A549 (cell line): ENCODE results near the gene KIAA1755. TPM values are rescaled to one million over a fixed set of nuclear protein-coding genes. Genes with fewer than 3 reads are reported as not detected.

Experiments
- ATAC-seq, 2 experiments: fragments of 200-7000 bp in 1 of 2; fragments of >200 bp in 1 of 2; cut with Nextera tagmentation in 1 of 2; cut with Tn5 transposase in 1 of 2; 3 replicates each; pipeline versions ENCODE4 v1.8.0 to v1.9.1; 2018 to 2020; ENCODE audit warnings: mild to moderate bottlenecking in 1 of 2, moderate library complexity in 1 of 2
- CTCF ChIA-PET: fragments of 300-600 bp; sonication (Branson Sonifier 250); formaldehyde crosslinking; extraction: SDS; loops from one replicate; lab custom pipeline; 2021; ENCODE audit warnings: antibody characterized with exemption, inconsistent platforms; lab: Yijun Ruan, JAX
- POLR2A ChIA-PET: fragments of 350-600 bp; formaldehyde crosslinking; extraction: SDS; loops from one replicate; lab custom pipeline; 2021; ENCODE audit warnings: antibody characterized with exemption, inconsistent platforms; lab: Yijun Ruan, JAX
- DNase-seq, 2 experiments: peaks; one replicate each; pipeline versions ENCODE4 v3.0.0 to v3.0.0-alpha.2; 2011 to 2016; ENCODE audit warnings: low read depth in 1 of 2, low spot score in 1 of 2
- FAIRE-seq: peaks from 2 replicates; lab custom pipeline; 2011; peaks lifted over from hg19 to GRCh38; lab: Jason Lieb, UNC
- H3K27ac ChIP-seq, 2 experiments: fragments of >200 bp; sonication (Bioruptor Twin); formaldehyde crosslinking; 3 replicates each; pipeline ENCODE4 v1.5.1; 2016 to 2017
- H3K4me1 ChIP-seq: fragments of >200 bp; sonication (Bioruptor Twin); formaldehyde crosslinking; 3 replicates; pipeline ENCODE4 v1.6.1; 2016
- H3K4me2 ChIP-seq: fragments of >200 bp; sonication (Bioruptor Twin); formaldehyde crosslinking; 3 replicates; pipeline ENCODE4 v1.6.1; 2016
- H3K4me3 ChIP-seq: fragments of >200 bp; sonication (Bioruptor Twin); formaldehyde crosslinking; 3 replicates; pipeline ENCODE4 v1.5.1; 2016
- H3K9me3 ChIP-seq: fragments of >200 bp; sonication (Bioruptor Twin); formaldehyde crosslinking; 3 replicates; pipeline ENCODE4 v1.6.1; 2016
- ATOH8 ChIP-seq: fragments of 250-450 bp; sonication (Bioruptor Pico); IDR thresholded peaks from 2 replicates; pipeline ENCODE4 v1.5.0; 2020; ENCODE audit warnings: low read depth, mild to moderate bottlenecking, moderate library complexity
- CEBPB ChIP-seq, 2 experiments: fragments of >200 bp in 1 of 2; sonication (Bioruptor Twin) in 1 of 2; formaldehyde crosslinking in 1 of 2; IDR thresholded peaks; 2 replicates each; pipeline ENCODE4 v1.6.1; 2012 to 2016
- E2F6 ChIP-seq: IDR thresholded peaks from 2 replicates; pipeline ENCODE4 v1.6.1; 2012; ENCODE audit warnings: low read depth, borderline replicate concordance
- EP300 ChIP-seq, 2 experiments: fragments of >200 bp; sonication (Bioruptor Twin); formaldehyde crosslinking; IDR thresholded peaks; 2 replicates in 1 of 2; 3 replicates in 1 of 2; pipeline ENCODE4 v1.6.1; 2016 to 2017
- ESRRA ChIP-seq: fragments of 150-350 bp; IDR thresholded peaks from 2 replicates; pipeline ENCODE4 v1.6.1; 2014; ENCODE audit warnings: mild to moderate bottlenecking, low read length, borderline replicate concordance
- FOSL2 ChIP-seq, 2 experiments: fragments of 450-650 bp in 1 of 2; fragments of >200 bp in 1 of 2; sonication (Bioruptor Twin) in 1 of 2; formaldehyde crosslinking; IDR thresholded peaks; 2 replicates each; pipeline versions ENCODE4 v1.5.0 to v1.6.1; 2016 to 2020; ENCODE audit warnings: mild to moderate bottlenecking in 1 of 2, moderate library complexity in 1 of 2
- JUN ChIP-seq, 2 experiments: fragments of >200 bp; sonication (Bioruptor Twin); formaldehyde crosslinking; IDR thresholded peaks; 2 replicates in 1 of 2; 3 replicates in 1 of 2; pipeline ENCODE4 v1.6.1; 2016 to 2017
- JUNB ChIP-seq: fragments of >200 bp; sonication (Bioruptor Twin); formaldehyde crosslinking; IDR thresholded peaks from 2 replicates; pipeline ENCODE4 v1.6.1; 2016
- KDM1A ChIP-seq: fragments of 200-600 bp; sonication (generic); IDR thresholded peaks from 2 replicates; pipeline ENCODE4 v1.6.1; 2016; ENCODE audit warnings: low read depth, mild to moderate bottlenecking
- KDM5A ChIP-seq: fragments of 200-600 bp; sonication (generic); IDR thresholded peaks from 2 replicates; pipeline ENCODE4 v1.6.1; 2016; ENCODE audit warnings: antibody characterized with exemption, mild to moderate bottlenecking
- MAFK ChIP-seq: fragments of 450-650 bp; IDR thresholded peaks from 2 replicates; pipeline ENCODE4 v1.6.1; 2014; ENCODE audit not compliant: partially characterized antibody
- MAX ChIP-seq: IDR thresholded peaks from 2 replicates; pipeline ENCODE4 v1.6.1; 2012
- MAZ ChIP-seq: fragments of 150-350 bp; IDR thresholded peaks from 2 replicates; pipeline ENCODE4 v1.6.1; 2014; ENCODE audit warnings: antibody characterized with exemption, low read depth, low read length, borderline replicate concordance
- MYC ChIP-seq: IDR thresholded peaks from 2 replicates; pipeline ENCODE4 v1.6.1; 2012; ENCODE audit warnings: mild to moderate bottlenecking, inconsistent platforms, low read length, improper control_type of control experiment, borderline replicate concordance
- POLR2A ChIP-seq: IDR thresholded peaks from 2 replicates; pipeline ENCODE4 v1.6.1; 2012; ENCODE audit warnings: mild to moderate bottlenecking, low read length
- RARB ChIP-seq: fragments of 250-450 bp; sonication (Bioruptor Pico); IDR thresholded peaks from 2 replicates; pipeline ENCODE4 v1.8.0; 2021; ENCODE audit warnings: mild to moderate bottlenecking, moderate library complexity
- REST ChIP-seq: fragments of 200-600 bp; sonication (generic); IDR thresholded peaks from 2 replicates; pipeline ENCODE4 v1.6.1; 2016; ENCODE audit warnings: antibody characterized with exemption, mild to moderate bottlenecking, moderate library complexity
- RNF2 ChIP-seq: fragments of 200-600 bp; sonication (generic); IDR thresholded peaks from 2 replicates; pipeline ENCODE4 v1.6.1; 2016; ENCODE audit warnings: low read depth, mild to moderate bottlenecking, antibody characterized with exemption, moderate library complexity, borderline replicate concordance
- SREBF2 ChIP-seq: fragments of 450-650 bp; IDR thresholded peaks from 2 replicates; pipeline ENCODE4 v1.6.1; 2014; ENCODE audit warnings: mild to moderate bottlenecking, moderate library complexity
- TP53 ChIP-seq: fragments of 250-450 bp; sonication (Bioruptor Pico); IDR thresholded peaks from 2 replicates; pipeline ENCODE4 v1.5.0; 2021; ENCODE audit warnings: mild to moderate bottlenecking, moderate library complexity
- ZC3H11A ChIP-seq: fragments of 450-650 bp; IDR thresholded peaks from 2 replicates; pipeline ENCODE4 v1.6.1; 2014; ENCODE audit warnings: antibody characterized with exemption, mild to moderate bottlenecking
- ZSCAN20 ChIP-seq: fragments of 250-450 bp; sonication (Bioruptor Pico); IDR thresholded peaks from 2 replicates; pipeline ENCODE4 v1.8.0; 2022; ENCODE audit warnings: mild to moderate bottlenecking, moderate library complexity
- WGBS: methylation state at CpG from one replicate; pipeline ENCODE4 v1.1.6; 2017; ENCODE audit errors: missing lambda C conversion rate; 5-methylcytosine and 5-hydroxymethylcytosine counted together
- polyA plus RNA-seq, 4 experiments: library from polyadenylated mRNA; depleted of rRNA in 3 of 4; stranded (reverse); fragments of >200 nt; fragmentation: RNase III in 1 of 4; extraction: RNeasy Plus Mini Kit Qiagen cat#74134 plus additional on column Dnase treatment in 1 of 4; gene quantifications; 2 replicates in 3 of 4; 3 replicates in 1 of 4; pipeline ENCODE4 v1.2.3, GENCODE V29; 2011 to 2017

The KIAA1755 gene
- polyA plus RNA-seq, 2 of the 4 experiments (the other 2 are of a cell fraction), result 0.04 to 0.21 TPM

- Histone ChIP-seq H3K9me3 (0 out of 3 replicates have a peak, but pooled peaks cover 3% of the 10 kb centered on the region), H3K4me2 (no peak overlapping the region), H3K4me3 (no peak overlapping the region), H3K27ac (no peak overlapping the region), H3K4me1 (no peaks in the 10 kb centered on the region)
- 88% methylated on average over 5 of the region's 5 CpGs for WGBS
- no peak for DNase-seq
- CTCF ChIA-PET, result interaction anchor here (1.2 to 2.0 kb wide), 2 partner anchors 13 to 14 kb away, joined by 3 to 8 read pairs; no protein-coding TSS in a partner anchor
- no peak for ATAC-seq
- FAIRE-seq, result no peak
- TF ChIP-seq MAX, result no peak
- TF ChIP-seq JUN (IDR thresholded peaks at IDR 0.05), result no peak
- TF ChIP-seq SREBF2, result no peak
- TF ChIP-seq JUNB, result no peak
- TF ChIP-seq ZSCAN20 (CRISPR knock-in tag), result no peak
- no peak for TF ChIP-seq KDM5A
- TF ChIP-seq CEBPB (IDR thresholded peaks at IDR 0.05), result no peak
- POLR2A ChIA-PET, result no interaction called here
These were observed 16.8 kb upstream of the KIAA1755 start for GRCh38 chr20:38277285-38277684.

- DNase-seq, result peak in 1 of 2 experiments; percentile 25
- 0 out of 6 replicates have a peak overlapping the region, but pooled peaks of 1 of the 2 experiments have one; percentile 19 for H3K27ac ChIP-seq
- peaks cover 8% of the 10 kb centered on the region for H3K4me1 ChIP-seq
- FAIRE-seq, result no peak
- ChIA-PET POLR2A (no interaction called here), CTCF (interaction anchor here (0.8 to 2.0 kb wide), 4 partner anchors 15 to 110 kb away, joined by 3 to 8 read pairs (median 3); no protein-coding TSS in a partner anchor)
- 0 out of 3 replicates have a peak, but pooled peaks cover 3% of the 10 kb centered on the region for H3K9me3 ChIP-seq
- no peak for TF ChIP-seq KDM1A
- TF ChIP-seq ESRRA, result no peak
- TF ChIP-seq TP53 (CRISPR knock-in tag), result no peak
- TF ChIP-seq MYC, result no peak
- no peak for TF ChIP-seq ATOH8 (CRISPR knock-in tag)
- no peak for TF ChIP-seq POLR2A
- 0 out of 4 replicates have a peak, but pooled peaks of 1 of the 2 experiments have one; percentile 19 for TF ChIP-seq CEBPB (IDR thresholded peaks at IDR 0.05)
- no peak for TF ChIP-seq E2F6
- no peak for TF ChIP-seq MAFK
- no peak for TF ChIP-seq RARB (CRISPR knock-in tag)
- TF ChIP-seq FOSL2 (IDR thresholded peaks at IDR 0.05), result no peak
- TF ChIP-seq FOSL2 (CRISPR knock-in tag; IDR thresholded peaks at IDR 0.05), result peak; percentile 44
- TF ChIP-seq ZC3H11A, result no peak
- TF ChIP-seq JUNB, result peak; percentile 22; the same call in 1 of the 2 replicates
- TF ChIP-seq REST, result no peak
- TF ChIP-seq MAZ, result no peak
- TF ChIP-seq RNF2, result no peak
- TF ChIP-seq EP300 (IDR thresholded peaks at IDR 0.05), result no peak
- 70% methylated on average over 12 of the region's 12 CpGs for whole genome bisulfite sequencing
- ATAC-seq, result peak in 1 of 2 experiments; percentile 64; a peak in 3 of 6 replicates
- H3K4me2 ChIP-seq, result no peak overlapping the region
- no peak overlapping the region for H3K4me3 ChIP-seq
These were observed 15.4 kb upstream of the KIAA1755 start for GRCh38 chr20:38275815-38276550.
